Suprapubic skin (tissue), 4 donors: ENCODE data around the gene DSTN. TPM values are rescaled to one million over a fixed set of nuclear protein-coding genes. Genes with fewer than 3 reads are reported as not detected.
A peak's percentile ranks its signal among the peaks of the same experiment; 100 is the strongest.

Experiments
- DNase-seq, 2 donors: peaks; one replicate each; pipeline ENCODE4 v3.0.0-alpha.2; 2019; ENCODE audit warnings: low spot score in 2 of 2
- H3K27ac ChIP-seq: fragments of 200-600 bp; sonication (generic); one replicate; pipeline ENCODE4 v1.5.1; 2019
- H3K27me3 ChIP-seq: fragments of 200-600 bp; sonication (generic); one replicate; pipeline ENCODE4 v1.5.1; 2019
- H3K36me3 ChIP-seq: fragments of 200-600 bp; sonication (generic); one replicate; pipeline ENCODE4 v1.5.1; 2019
- H3K4me1 ChIP-seq: fragments of 200-600 bp; sonication (generic); one replicate; pipeline ENCODE4 v1.5.1; 2019
- H3K4me3 ChIP-seq: fragments of 200-600 bp; sonication (generic); one replicate; pipeline ENCODE4 v1.5.1; 2019; ENCODE audit warnings: mild to moderate bottlenecking
- H3K9me3 ChIP-seq: fragments of 200-600 bp; sonication (generic); one replicate; pipeline ENCODE4 v1.5.1; 2019
- EP300 ChIP-seq: sonication (generic); formaldehyde crosslinking; IDR thresholded peaks from one replicate; pipeline ENCODE4 v1.6.1; 2017; ENCODE audit warnings: antibody characterized with exemption
- POLR2A ChIP-seq, 2 donors: fragments of 450-650 bp; IDR thresholded peaks; one replicate each; pipeline ENCODE4 v1.6.1; 2017; ENCODE audit warnings: antibody characterized with exemption in 2 of 2, mild to moderate bottlenecking in 2 of 2, moderate library complexity in 2 of 2
- POLR2AphosphoS5 ChIP-seq, 3 donors: sonication (generic); formaldehyde crosslinking; IDR thresholded peaks; one replicate each; pipeline ENCODE4 v1.6.1; 2017; ENCODE audit warnings: antibody characterized with exemption in 3 of 3
- WGBS: methylation state at CpG from one replicate; pipeline ENCODE4 v1.1.5; 2018; 5-methylcytosine and 5-hydroxymethylcytosine counted together
- total RNA-seq, 4 donors: library from RNA; depleted of rRNA; stranded (reverse); fragments of >200 nt; gene quantifications; one replicate each; pipeline ENCODE4 v1.1.0, GENCODE V29; 2016
- TF ChIP-seq, protein P1 (sequence below), 2 donors: fragments of 200-600 bp in 1 of 2; fragments of 450-650 bp in 1 of 2; sonication (generic) in 1 of 2; IDR thresholded peaks; one replicate each; pipeline ENCODE4 v1.5.1; 2016 to 2019; ENCODE audit warnings: antibody characterized with exemption in 2 of 2, mild to moderate bottlenecking in 1 of 2, moderate library complexity in 1 of 2

DSTN gene
- total RNA-seq, 4 donors from 2014 or later = 186 to 301 (median 258) TPM

DNA sequence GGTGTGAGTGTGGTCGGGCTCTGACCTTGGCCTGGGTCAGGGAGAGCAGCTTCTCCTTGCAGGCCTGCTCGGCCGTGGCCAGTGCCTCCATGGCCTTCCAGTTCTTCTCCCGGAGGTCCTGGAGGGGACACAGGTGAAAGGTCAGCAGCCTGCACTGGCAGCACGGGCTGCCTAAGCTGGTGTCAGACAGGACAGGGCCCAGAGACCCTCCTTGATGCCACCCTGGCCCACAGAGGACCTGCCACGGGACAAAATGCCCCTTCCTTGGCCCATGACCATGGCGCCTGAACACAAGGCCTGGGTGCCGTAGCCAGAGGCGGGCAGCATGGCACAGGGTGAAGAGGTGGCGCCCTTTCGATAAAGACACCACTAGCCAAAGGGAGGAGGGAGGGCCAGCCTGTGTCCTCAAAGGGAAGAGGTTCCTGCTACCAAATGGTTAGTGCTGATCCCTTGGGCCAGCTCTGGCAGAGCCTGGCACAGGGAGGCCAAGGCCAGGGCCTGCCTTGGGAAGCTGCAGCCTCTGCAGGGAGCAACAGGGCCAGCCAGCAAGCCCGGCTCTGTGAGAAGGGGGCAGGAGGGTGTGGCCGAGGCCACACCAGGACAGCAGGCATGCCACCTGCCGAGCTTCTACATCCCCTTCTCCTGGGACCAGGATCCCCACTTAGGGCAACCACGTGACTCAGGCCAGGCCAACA lies 54.8 kb downstream of the DSTN start:
- no peak overlapping the region for H3K4me3 ChIP-seq
- 93% methylated on average over 3 of the region's 15 CpGs for WGBS
- peaks cover 98% of the 10 kb centered on the region for H3K36me3 ChIP-seq
- no peaks in the 10 kb centered on the region for H3K27me3 ChIP-seq
- peak; percentile 53 to 79 for DNase-seq
- TF ChIP-seq, protein P1, sequence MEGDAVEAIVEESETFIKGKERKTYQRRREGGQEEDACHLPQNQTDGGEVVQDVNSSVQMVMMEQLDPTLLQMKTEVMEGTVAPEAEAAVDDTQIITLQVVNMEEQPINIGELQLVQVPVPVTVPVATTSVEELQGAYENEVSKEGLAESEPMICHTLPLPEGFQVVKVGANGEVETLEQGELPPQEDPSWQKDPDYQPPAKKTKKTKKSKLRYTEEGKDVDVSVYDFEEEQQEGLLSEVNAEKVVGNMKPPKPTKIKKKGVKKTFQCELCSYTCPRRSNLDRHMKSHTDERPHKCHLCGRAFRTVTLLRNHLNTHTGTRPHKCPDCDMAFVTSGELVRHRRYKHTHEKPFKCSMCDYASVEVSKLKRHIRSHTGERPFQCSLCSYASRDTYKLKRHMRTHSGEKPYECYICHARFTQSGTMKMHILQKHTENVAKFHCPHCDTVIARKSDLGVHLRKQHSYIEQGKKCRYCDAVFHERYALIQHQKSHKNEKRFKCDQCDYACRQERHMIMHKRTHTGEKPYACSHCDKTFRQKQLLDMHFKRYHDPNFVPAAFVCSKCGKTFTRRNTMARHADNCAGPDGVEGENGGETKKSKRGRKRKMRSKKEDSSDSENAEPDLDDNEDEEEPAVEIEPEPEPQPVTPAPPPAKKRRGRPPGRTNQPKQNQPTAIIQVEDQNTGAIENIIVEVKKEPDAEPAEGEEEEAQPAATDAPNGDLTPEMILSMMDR (IDR thresholded peaks at IDR 0.05) = no peak
- TF ChIP-seq EP300 (no peak), POLR2A (IDR thresholded peaks at IDR 0.05) (no peak), POLR2AphosphoS5 (IDR thresholded peaks at IDR 0.05) (no peak)
- H3K9me3 ChIP-seq = no peaks in the 10 kb centered on the region
- H3K27ac ChIP-seq = no peak overlapping the region
- H3K4me1 ChIP-seq = no peaks in the 10 kb centered on the region

DNA sequence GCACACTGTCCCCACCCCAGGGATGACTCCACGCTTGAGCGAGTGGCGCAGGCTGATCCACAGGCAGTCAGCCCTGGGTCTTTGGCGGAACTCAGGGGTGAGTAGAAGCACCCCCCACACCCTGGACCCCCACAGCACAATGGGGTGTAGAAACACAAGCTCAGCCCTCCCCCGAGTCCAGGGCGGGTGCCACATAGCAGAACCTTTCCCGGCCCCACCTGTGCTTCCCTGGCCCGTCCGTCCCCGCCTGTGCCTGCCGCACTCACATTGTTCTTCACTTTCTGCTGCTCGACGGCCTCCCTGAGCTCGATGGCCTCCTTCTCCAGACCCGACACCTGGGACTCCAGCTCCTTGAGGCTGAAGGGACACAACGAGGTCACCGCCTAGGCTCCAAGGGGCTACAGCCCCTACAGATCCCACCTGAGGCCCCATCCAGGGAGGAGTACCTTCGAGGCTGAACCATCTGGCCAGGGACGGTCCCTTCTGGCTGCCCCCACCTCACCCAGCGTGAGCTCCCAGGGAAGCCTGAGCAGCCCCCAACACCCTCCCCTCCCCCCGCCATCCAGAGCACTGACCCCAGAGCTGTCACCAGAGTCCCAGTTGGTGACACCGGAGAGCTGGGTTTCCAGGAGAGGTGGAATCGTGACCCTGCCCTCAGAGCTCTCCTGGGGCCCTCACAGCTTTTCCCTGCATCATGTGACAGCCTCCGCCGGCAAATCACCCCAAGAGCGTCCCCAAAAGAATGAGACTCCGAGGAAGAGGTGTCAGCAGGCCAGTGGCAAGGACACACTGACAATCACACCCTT lies 55.6 kb downstream of the DSTN start:
- TF ChIP-seq, protein P1 (IDR thresholded peaks at IDR 0.05) = no peak
- TF ChIP-seq POLR2AphosphoS5 (IDR thresholded peaks at IDR 0.05) (no peak), POLR2A (IDR thresholded peaks at IDR 0.05) (no peak), EP300 (no peak)
- DNase-seq = peak in 1 of 2 donors; percentile 55
- no peaks in the 10 kb centered on the region for H3K27me3 ChIP-seq
- WGBS = 95% methylated on average over 22 of the region's 27 CpGs
- H3K4me1 ChIP-seq = no peaks in the 10 kb centered on the region
- no peak overlapping the region for H3K4me3 ChIP-seq
- peak overlapping the region; percentile 39 for H3K27ac ChIP-seq
- no peaks in the 10 kb centered on the region for H3K9me3 ChIP-seq
- peaks cover 95% of the 10 kb centered on the region for H3K36me3 ChIP-seq

DNA sequence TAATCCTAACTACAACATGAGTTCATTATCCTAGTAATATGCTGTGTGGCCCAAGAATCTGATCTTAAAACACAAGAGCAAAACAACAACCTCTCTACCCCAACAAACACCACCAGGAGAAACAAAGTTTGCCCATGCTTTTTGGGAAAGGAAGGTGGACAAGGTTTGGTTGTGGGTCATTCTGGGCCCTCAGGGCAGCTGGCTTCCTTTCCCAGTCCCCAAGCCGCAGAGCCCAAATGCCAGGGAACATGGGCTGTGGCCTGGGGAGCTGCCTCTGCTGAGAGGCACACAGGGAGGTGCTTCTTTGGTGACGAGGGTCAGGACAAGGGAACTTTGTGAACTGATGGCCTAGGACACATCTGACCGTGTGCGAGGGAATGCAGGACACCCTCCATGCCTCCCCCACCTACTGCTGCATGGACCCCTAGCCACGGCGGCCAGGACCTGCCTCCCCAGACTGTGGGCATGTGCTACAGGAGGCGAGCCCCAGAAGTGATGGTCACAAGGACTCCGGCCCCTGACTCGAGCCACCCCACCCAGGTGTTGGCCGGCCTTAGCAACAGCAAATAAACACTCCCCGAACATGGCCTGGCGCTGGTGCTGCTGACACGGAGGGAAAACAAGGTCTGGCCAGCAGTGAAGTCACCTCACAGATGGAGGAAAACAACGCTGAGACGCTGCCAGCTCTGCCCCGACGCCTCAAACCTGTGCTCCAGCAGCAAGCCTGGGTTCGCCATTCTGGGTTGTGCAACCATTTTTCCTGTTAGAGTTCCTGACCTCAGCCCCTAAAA lies 56.5 kb downstream of the DSTN start:
- H3K9me3 ChIP-seq = no peaks in the 10 kb centered on the region
- no peak overlapping the region for H3K4me3 ChIP-seq
- H3K27me3 ChIP-seq = no peaks in the 10 kb centered on the region
- no peaks in the 10 kb centered on the region for H3K4me1 ChIP-seq
- 76% methylated on average over 9 of the region's 18 CpGs for WGBS
- H3K27ac ChIP-seq = peak overlapping the region; percentile 39
- H3K36me3 ChIP-seq = peaks cover 93% of the 10 kb centered on the region
- DNase-seq = peak in 1 of 2 donors; percentile 71
- no peak for TF ChIP-seq EP300
- no peak for TF ChIP-seq POLR2AphosphoS5 (IDR thresholded peaks at IDR 0.05)
- no peak for TF ChIP-seq POLR2A (IDR thresholded peaks at IDR 0.05)

DNA sequence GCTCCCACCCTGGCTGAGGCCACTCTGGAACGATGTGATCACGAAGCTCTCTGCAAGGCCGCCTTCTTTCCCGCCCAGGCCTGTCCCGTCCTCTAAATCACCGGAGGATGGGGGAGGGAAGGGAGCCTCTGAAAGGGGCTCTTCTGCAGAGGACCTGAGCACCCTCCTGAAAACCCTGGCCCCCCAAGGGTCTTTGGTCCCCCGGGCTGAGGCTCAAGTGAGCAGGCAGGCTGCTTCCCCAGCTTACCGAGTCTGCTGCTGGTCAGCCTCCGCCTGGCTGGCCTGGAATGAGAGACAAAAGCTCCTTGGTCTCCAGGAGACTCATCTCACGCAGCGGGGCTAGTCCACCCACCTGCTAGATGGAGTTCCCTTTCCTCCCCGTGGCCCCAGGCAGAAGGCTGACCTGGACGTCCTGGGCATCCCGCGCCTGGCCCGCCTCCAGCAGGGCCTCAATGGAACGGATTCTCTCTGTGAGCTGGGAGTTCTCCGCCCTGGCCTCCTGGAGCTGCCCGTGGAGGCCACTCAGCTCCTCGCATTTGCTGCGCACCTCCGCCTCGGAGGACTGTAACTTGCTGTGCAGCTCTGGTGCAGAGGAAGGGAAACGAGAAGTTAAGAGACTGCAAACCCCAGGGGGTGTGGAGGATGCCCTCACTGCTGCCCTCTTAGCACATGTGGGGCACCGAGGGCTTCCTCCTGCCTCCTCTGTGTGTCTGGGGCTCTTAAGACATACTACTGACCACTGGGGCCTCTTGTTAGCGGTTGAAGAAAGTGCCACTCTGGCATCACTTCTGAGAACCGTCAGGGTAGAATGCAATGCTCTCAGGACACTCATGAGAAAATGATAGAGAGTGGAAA lies 57.5 kb downstream of the DSTN start:
- no peaks in the 10 kb centered on the region for H3K4me1 ChIP-seq
- H3K4me3 ChIP-seq = no peak overlapping the region
- 82% methylated on average over 24 of the region's 27 CpGs for WGBS
- TF ChIP-seq POLR2A (IDR thresholded peaks at IDR 0.05) (no peak), EP300 (no peak), POLR2AphosphoS5 (IDR thresholded peaks at IDR 0.05) (no peak)
- TF ChIP-seq, protein P1 (IDR thresholded peaks at IDR 0.05) = no peak
- H3K36me3 ChIP-seq = peaks cover 92% of the 10 kb centered on the region
- no peaks in the 10 kb centered on the region for H3K9me3 ChIP-seq
- no peak for DNase-seq
- peak overlapping the region; percentile 39 for H3K27ac ChIP-seq
- H3K27me3 ChIP-seq = no peaks in the 10 kb centered on the region
